ENCODE results near the gene NTN5.

GRCh38 chr19:48660852-48661710 is 11.7 kb downstream of the NTN5 start:
- TF ChIP-seq, protein P1, sequence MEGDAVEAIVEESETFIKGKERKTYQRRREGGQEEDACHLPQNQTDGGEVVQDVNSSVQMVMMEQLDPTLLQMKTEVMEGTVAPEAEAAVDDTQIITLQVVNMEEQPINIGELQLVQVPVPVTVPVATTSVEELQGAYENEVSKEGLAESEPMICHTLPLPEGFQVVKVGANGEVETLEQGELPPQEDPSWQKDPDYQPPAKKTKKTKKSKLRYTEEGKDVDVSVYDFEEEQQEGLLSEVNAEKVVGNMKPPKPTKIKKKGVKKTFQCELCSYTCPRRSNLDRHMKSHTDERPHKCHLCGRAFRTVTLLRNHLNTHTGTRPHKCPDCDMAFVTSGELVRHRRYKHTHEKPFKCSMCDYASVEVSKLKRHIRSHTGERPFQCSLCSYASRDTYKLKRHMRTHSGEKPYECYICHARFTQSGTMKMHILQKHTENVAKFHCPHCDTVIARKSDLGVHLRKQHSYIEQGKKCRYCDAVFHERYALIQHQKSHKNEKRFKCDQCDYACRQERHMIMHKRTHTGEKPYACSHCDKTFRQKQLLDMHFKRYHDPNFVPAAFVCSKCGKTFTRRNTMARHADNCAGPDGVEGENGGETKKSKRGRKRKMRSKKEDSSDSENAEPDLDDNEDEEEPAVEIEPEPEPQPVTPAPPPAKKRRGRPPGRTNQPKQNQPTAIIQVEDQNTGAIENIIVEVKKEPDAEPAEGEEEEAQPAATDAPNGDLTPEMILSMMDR (IDR thresholded peaks at IDR 0.05; ENCODE audit: insufficient read depth, low read depth, low read length), result no peak
- no peak for TF ChIP-seq EZH2 (IDR thresholded peaks at IDR 0.05; ENCODE audit: insufficient read depth, low read length)
